GM06990 (cell line): ENCODE measurements around the gene ZCCHC24.
A peak's percentile ranks its signal among the peaks of the same experiment; 100 is the strongest.

Source experiments
- DNase-seq: peaks from one replicate; pipeline ENCODE4 v3.0.0-alpha.2; 2011; ENCODE audit not compliant: insufficient read length; ENCODE audit errors: extremely low read depth
- H3K27me3 ChIP-seq: replicated peaks from 2 replicates; pipeline ENCODE4 v1.6.0; 2011; ENCODE audit warnings: low read length; ENCODE audit not compliant: control insufficient read depth, insufficient read depth
- H3K36me3 ChIP-seq: 2 replicates; pipeline ENCODE4 v1.5.1; 2011; ENCODE audit warnings: low read length; ENCODE audit not compliant: control insufficient read depth, insufficient read depth
- H3K4me3 ChIP-seq: replicated peaks from 2 replicates; pipeline ENCODE4 v1.5.1; 2011; ENCODE audit warnings: low read depth, mild to moderate bottlenecking, control low read depth, low read length
- CTCF ChIP-seq: IDR thresholded peaks from 2 replicates; pipeline ENCODE4 v1.5.1; 2011; ENCODE audit warnings: low read length, control low read depth, mild to moderate bottlenecking, inconsistent platforms; ENCODE audit not compliant: insufficient read depth, poor library complexity, severe bottlenecking

ZCCHC24 gene

GRCh38 chr10:79445161-79445976 lies at the start of gene ZCCHC24:
TSS of gene ZCCHC24 (minus strand) at chr10:79445624. CDS start at chr10:79445440, 184 bp downstream.
- Histone ChIP-seq H3K4me3 (peak within 1 kb of the TSS; percentile 63), H3K27me3 (peaks cover 2% of the 10 kb centered on the region; the same call in 1 of the 2 replicates), H3K36me3 (no peaks in the 10 kb centered on the region)
- peak; percentile 94 for DNase-seq
- TF ChIP-seq CTCF = no peak

- TF ChIP-seq CTCF = no peak
- no peak for DNase-seq
- Histone ChIP-seq H3K27me3 (peaks cover 5% of the 10 kb centered on the region), H3K36me3 (no peaks in the 10 kb centered on the region), H3K4me3 (no peak overlapping the region)
Observed at GRCh38 chr10:79493806-79494205, 48.4 kb upstream of the ZCCHC24 start.

GRCh38 chr10:79492839-79493238 lies 47.4 kb upstream of the ZCCHC24 start:
- no peak for TF ChIP-seq CTCF
- no peak overlapping the region for H3K4me3 ChIP-seq
- H3K36me3 ChIP-seq = no peaks in the 10 kb centered on the region
- peaks cover 5% of the 10 kb centered on the region for H3K27me3 ChIP-seq
- DNase-seq = no peak

GRCh38 chr10:79492256-79492655 lies 46.8 kb upstream of the ZCCHC24 start:
- no peak for DNase-seq
- Histone ChIP-seq H3K4me3 (no peak overlapping the region), H3K27me3 (peaks cover 5% of the 10 kb centered on the region), H3K36me3 (no peaks in the 10 kb centered on the region)
- no peak for TF ChIP-seq CTCF

- Histone ChIP-seq H3K27me3 (peaks cover 5% of the 10 kb centered on the region; the same call in 1 of the 2 replicates), H3K36me3 (no peaks in the 10 kb centered on the region), H3K4me3 (no peak overlapping the region)
- TF ChIP-seq CTCF = peak; percentile 38
- no peak for DNase-seq
Observed at GRCh38 chr10:79491143-79491835, 45.9 kb upstream of the ZCCHC24 start.
